ENCODE results near the gene MUC6.
"Not testable (repeated sequence)": the region's sequence is repeated elsewhere in the genome, so short reads cannot be mapped to it uniquely, and the experiment has no call there.

The MUC6 gene

GRCh38 chr11:984546-984945 is 52.0 kb downstream of the MUC6 start:
- no peak for DNase-seq

- DNase-seq: no peak
Observed at GRCh38 chr11:981764-982163, 54.8 kb downstream of the MUC6 start.

DNA sequence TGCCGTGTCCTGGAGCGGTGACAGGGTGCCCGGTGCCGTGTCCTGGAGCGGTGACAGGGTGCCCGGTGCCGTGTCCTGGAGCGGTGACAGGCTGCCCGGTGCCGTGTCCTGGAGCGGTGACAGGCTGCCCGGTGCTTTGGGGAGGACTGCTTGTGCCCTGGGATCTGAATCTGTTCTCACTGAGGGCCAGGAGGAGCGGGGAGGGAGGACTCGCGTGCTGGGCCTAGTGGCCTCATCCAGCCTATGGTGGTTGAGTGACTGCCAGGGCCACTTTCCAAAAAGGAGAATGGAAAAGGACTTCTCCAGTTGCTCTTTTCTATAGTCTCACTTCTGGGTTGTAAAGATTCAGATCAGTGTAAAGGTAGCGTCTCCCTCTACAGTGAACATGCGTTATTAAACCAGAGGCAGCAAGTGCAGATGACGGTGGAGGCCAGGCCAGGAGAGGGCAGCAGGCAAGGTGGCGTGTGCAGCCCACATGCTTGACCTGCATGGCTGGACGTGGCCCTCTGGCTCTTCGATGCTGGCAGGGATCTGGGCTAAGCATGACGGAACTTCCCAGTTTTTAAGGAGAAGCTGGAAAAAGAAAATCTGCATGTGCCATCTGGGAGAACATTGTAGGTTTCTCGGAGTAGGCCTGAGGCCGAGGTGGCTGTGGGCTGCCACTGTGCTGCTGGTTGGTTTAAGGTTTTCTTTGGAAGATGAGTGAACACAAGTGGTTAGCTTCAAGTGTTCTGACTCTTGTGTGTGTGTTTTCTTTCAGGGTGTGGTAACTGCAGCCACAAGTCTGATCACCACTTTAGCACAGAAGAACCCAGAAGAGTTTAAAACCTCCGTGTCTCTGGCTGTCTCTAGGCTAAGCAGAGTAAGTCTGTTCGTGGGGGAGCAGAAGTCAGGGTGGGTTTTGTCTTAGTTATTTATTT is 55.8 kb downstream of the MUC6 start:
- peak in 1 of 5 experiments; percentile 66 for DNase-seq

GRCh38 chr11:978781-979180 is 57.7 kb downstream of the MUC6 start:
- DNase-seq: no peak

DNA sequence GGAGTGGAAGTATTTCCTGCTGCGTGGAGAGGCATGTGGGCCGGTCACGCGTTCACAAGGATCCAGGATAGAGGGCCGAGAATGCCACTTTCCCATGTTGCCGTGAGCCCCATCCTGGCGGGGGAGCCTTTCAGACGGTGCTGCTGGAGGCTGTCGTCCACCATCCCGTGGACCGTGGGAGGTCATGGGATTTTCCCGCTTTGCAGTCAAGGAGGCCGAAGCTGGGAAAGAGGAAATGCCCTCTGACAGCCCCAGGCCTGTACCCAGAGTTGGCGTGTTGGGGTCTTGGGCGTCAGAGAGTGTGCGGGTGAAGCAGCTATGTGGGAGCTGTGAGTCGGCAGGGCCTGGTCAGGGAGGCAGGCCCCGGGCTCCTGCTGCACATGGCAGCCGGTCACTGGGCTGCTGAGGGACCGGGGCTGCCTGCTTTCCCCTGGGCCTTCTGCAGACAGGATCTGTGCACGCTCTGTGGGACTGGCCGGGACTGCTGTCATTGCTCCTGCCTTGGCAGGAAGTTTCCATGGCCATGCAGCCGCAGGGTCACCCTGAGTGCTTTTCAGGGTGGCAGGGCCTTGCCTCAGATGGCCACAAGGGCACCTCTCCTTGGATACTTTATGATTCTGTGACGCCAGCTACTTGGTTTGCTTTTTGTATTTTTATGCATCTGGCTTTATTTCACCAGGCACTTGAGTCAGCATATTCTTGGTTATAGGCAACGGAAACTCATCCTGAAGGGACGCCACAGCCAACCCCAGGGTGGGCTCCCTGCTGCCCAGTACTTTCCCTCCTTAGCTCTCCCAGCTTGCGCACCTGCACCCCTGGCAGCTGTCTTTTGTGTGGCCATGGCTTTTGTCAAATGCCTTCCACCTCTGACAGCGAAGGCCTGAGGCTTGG is 58.4 kb downstream of the MUC6 start:
- no peak for DNase-seq

DNA sequence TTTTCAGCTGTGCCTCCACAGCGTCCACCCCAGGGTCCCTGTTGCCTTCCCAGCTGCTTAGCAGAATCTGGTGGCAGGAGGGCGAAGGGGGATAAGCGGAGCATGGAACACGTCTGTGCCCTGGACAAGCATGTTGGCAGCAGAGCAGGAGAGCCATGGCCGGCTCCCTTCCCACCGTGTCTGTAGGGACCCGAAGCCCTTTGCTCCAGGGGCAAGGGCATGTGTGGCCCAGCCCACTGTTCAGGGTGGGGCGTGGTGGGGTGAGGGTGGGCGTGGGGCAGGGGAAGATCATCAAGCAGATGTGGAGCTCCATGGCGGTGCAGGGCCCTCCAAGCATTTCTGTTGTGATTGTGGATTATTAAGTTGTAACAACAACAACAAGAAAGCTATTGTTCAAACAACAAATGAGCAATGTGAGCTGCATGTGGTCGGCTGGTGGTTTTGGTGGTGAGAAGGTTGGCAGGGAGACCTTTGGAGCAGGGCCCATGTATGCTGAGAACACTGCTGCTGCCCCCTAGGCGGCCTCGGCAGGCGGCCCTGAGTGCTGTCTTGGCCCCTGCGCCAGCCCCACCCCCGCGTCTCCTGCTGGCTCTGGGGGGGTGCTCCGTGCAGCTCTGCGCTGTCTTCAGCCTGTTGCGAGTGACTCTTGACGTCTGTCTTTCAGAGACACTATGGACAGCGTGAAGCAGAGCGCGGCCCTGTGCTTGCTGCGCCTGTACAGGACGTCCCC is 59.9 kb downstream of the MUC6 start:
- DNase-seq: peak in 1 of 5 experiments; percentile 51

GRCh38 chr11:975827-976226 is 60.7 kb downstream of the MUC6 start:
- peak in 1 of 5 experiments; percentile 47 for DNase-seq

DNA sequence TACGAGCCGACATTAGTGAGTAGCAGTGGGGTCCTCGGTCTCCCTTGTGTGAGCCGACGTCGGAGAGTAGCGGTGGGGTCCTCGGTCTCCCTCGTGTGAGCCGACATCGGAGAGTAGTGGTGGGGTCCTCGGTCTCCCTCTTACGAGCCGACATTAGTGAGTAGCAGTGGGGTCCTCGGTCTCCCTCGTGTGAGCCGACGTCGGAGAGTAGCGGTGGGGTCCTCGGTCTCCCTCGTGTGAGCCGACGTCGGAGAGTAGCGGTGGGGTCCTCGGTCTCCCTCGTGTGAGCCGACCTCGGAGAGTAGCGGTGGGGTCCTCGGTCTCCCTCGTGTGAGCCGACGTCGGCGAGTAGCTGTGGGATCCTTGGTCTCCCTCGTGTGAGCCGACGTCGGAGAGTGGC is 61.1 kb downstream of the MUC6 start:
- not testable (repeated sequence) for DNase-seq

- DNase-seq: no peak
Observed at GRCh38 chr11:973237-973636, 63.3 kb downstream of the MUC6 start.

GRCh38 chr11:972523-973211 is 63.9 kb downstream of the MUC6 start:
- DNase-seq: no peak

GRCh38 chr11:971731-972365 is 64.7 kb downstream of the MUC6 start:
- DNase-seq: no peak

GRCh38 chr11:971092-971690 is 65.3 kb downstream of the MUC6 start:
- no peak for DNase-seq

- DNase-seq: peak in 2 of 5 experiments; percentile 50 to 62
Observed at GRCh38 chr11:970319-970871, 66.1 kb downstream of the MUC6 start.

DNA sequence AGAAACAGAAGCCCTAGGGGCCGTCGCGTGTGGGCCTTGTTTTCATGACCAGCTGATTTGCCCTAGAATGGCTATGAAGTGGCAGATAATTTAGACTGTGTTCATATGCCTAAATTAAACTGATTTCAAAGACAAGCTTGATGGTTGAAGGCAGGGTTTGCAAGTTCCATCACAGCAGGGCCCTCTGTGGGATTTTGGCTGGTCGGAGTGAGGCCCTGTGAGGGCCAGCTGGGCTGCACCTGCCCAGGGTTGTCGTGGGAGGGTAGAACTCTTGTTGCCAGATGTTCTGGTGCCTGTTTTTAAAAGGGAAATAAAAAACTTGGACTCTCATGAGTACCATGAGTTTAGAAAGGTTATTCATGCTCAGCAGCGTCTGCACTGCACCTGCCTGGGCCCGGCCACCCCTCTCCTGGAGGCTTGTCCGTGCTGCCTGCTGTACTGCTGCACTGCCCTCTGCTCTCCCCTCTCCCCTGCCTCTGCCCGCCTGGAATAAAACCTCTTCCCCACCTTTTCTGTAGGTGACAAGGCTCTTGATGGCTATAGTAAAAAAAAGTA is 66.8 kb downstream of the MUC6 start:
- no peak for DNase-seq

DNA sequence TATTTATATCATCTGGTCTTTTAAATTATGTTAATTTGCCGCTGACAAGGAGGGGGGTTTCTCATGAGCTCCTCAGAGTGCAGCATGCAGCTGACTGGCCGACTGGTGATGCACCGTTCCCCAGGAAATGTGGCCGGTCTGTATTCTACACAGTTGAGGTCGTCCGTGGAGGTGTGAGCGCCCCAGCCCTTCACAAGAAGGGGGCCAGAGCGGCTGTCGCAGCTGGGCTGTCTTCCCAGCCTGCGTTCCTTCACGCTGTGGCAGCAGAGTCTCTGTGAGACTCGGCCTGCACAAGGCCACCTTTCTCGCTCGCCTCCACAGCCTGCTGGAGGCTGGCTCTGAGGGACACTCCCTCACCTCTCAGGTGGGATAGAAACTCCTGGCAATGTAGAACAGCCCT is 67.7 kb downstream of the MUC6 start:
- DNase-seq: no peak

DNA sequence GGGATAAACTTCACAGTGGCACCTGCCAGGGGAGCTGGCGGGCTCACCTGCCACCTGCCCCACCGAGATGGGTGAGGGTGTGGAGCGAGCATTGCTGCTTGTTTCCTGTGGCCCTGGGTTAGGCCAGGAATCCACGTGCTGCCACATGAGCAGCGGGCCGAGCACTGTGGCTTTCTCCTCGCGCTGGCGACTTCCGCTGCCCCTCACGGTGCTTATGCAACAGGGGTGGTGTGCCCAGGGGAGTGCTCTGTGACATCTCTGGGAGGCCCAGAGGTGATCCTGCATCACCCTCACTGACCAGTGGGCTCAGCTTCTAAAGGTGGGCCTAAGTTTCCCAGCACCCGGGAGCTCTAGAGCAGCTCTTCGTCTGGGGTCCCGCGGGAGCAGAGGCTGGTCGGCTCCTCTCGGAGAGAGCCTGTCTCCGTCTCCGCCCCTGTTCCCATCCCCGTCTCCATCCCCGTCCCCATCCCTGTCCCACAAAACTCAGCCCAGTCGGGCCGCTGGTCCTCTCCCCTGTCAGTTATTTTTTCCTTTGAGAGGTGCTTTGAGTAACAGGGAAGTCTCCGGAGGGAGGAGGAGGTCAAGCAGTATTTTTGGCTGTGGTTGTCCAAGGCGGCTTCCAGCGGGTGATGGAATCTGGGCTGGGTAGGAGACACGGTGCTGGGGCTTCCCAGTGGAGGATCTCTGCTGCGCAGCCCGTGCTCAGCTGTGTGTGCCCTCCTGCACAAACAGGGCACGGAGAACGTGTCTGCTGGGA is 68.3 kb downstream of the MUC6 start:
- no peak for DNase-seq

GRCh38 chr11:965206-965775 is 71.2 kb downstream of the MUC6 start:
- DNase-seq: peak in 1 of 5 experiments; percentile 22

DNA sequence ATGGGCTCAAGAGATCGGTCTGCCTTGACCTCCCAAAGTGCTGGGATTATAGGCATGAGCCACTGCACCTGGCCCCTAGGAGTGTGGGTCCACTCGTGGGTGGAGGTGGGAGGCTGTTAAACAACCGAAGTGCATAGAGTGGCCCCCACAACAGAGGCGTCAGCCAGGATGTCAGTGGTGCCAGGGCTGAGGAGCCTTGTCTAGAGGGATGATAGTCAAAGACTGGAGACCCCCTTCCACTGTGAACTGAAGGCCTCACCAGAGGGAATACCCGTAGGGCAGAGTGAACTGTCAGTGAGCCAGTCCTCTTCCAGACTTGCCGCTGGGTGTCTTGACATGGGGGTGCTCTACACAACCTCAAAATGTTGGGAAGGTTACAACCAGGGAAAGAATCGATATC is 72.7 kb downstream of the MUC6 start:
- DNase-seq: no peak

All from T-helper 2 cell (primary cell).